Neuron (in vitro differentiated cells): Measurements from ENCODE around the gene BABAM2.

ENCODE experiments used
- H2AFZ ChIP-seq: one replicate; pipeline ENCODE4 v1.6.1; 2013; ENCODE audit warnings: low read depth, mild to moderate bottlenecking, inconsistent platforms, low read length, moderate library complexity
- H3K27me3 ChIP-seq: one replicate; pipeline ENCODE4 v1.6.1; 2013; ENCODE audit warnings: low read length; ENCODE audit not compliant: insufficient read depth
- H3K36me3 ChIP-seq: one replicate; pipeline ENCODE4 v1.6.1; 2013; ENCODE audit warnings: low read length; ENCODE audit not compliant: insufficient read depth
- H3K4me1 ChIP-seq: one replicate; pipeline ENCODE4 v1.6.1; 2013; ENCODE audit warnings: low read length; ENCODE audit not compliant: insufficient read depth
- H3K4me3 ChIP-seq: 2 replicates; pipeline ENCODE4 v1.5.1; 2013; ENCODE audit warnings: mild to moderate bottlenecking, low read length, moderate library complexity
- H3K9me3 ChIP-seq: one replicate; pipeline ENCODE4 v1.6.1; 2013; ENCODE audit warnings: low read length

The BABAM2 gene

GRCh38 chr2:28343184-28343942 lies 452.8 kb downstream of the BABAM2 start:
- Histone ChIP-seq H2AFZ (no peak overlapping the region), H3K4me1 (peaks cover 14% of the 10 kb centered on the region), H3K36me3 (no peaks in the 10 kb centered on the region), H3K4me3 (no peak overlapping the region), H3K27me3 (no peaks in the 10 kb centered on the region), H3K9me3 (peaks cover 1% of the 10 kb centered on the region)

- peaks cover 6% of the 10 kb centered on the region for H3K4me1 ChIP-seq
- H3K9me3 ChIP-seq, result peaks cover 1% of the 10 kb centered on the region
- no peak overlapping the region for H3K4me3 ChIP-seq
- no peaks in the 10 kb centered on the region for H3K36me3 ChIP-seq
- no peak overlapping the region for H2AFZ ChIP-seq
- no peaks in the 10 kb centered on the region for H3K27me3 ChIP-seq
Measured at GRCh38 chr2:28343971-28344715, 453.6 kb downstream of the BABAM2 start.

- H3K36me3 ChIP-seq, result no peaks in the 10 kb centered on the region
- H3K4me1 ChIP-seq, result peaks cover 2% of the 10 kb centered on the region
- H3K9me3 ChIP-seq, result no peaks in the 10 kb centered on the region
- no peaks in the 10 kb centered on the region for H3K27me3 ChIP-seq
- H2AFZ ChIP-seq, result no peak overlapping the region
- H3K4me3 ChIP-seq, result no peak overlapping the region
Measured at GRCh38 chr2:28344756-28345373, 454.3 kb downstream of the BABAM2 start.

- H3K9me3 ChIP-seq, result no peaks in the 10 kb centered on the region
- no peak overlapping the region for H3K4me3 ChIP-seq
- no peaks in the 10 kb centered on the region for H3K36me3 ChIP-seq
- no peaks in the 10 kb centered on the region for H3K27me3 ChIP-seq
- no peak overlapping the region for H2AFZ ChIP-seq
- peaks cover 2% of the 10 kb centered on the region for H3K4me1 ChIP-seq
Measured at GRCh38 chr2:28345619-28346018, 455.1 kb downstream of the BABAM2 start.

- no peaks in the 10 kb centered on the region for H3K9me3 ChIP-seq
- no peaks in the 10 kb centered on the region for H3K27me3 ChIP-seq
- H3K4me3 ChIP-seq, result no peak overlapping the region
- H3K4me1 ChIP-seq, result peaks cover 2% of the 10 kb centered on the region
- H3K36me3 ChIP-seq, result no peaks in the 10 kb centered on the region
- no peak overlapping the region for H2AFZ ChIP-seq
Measured at GRCh38 chr2:28346587-28346986, 456.1 kb downstream of the BABAM2 start.

- no peak overlapping the region for H3K4me3 ChIP-seq
- H3K4me1 ChIP-seq, result peaks cover 2% of the 10 kb centered on the region
- H3K36me3 ChIP-seq, result no peaks in the 10 kb centered on the region
- H2AFZ ChIP-seq, result no peak overlapping the region
- no peaks in the 10 kb centered on the region for H3K27me3 ChIP-seq
- no peaks in the 10 kb centered on the region for H3K9me3 ChIP-seq
Measured at GRCh38 chr2:28347193-28347592, 456.7 kb downstream of the BABAM2 start.

GRCh38 chr2:28347596-28347995 lies 457.1 kb downstream of the BABAM2 start:
- Histone ChIP-seq H2AFZ (no peak overlapping the region), H3K27me3 (no peaks in the 10 kb centered on the region), H3K9me3 (no peaks in the 10 kb centered on the region), H3K4me3 (no peak overlapping the region), H3K4me1 (peaks cover 2% of the 10 kb centered on the region), H3K36me3 (no peaks in the 10 kb centered on the region)

- Histone ChIP-seq H3K27me3 (no peaks in the 10 kb centered on the region), H3K9me3 (no peaks in the 10 kb centered on the region), H2AFZ (no peak overlapping the region)
Measured at GRCh38 chr2:28348149-28348567, 457.6 kb downstream of the BABAM2 start.

GRCh38 chr2:28348921-28349320 lies 458.4 kb downstream of the BABAM2 start:
- Histone ChIP-seq H3K36me3 (no peaks in the 10 kb centered on the region), H3K4me3 (no peak overlapping the region), H3K27me3 (no peaks in the 10 kb centered on the region), H3K4me1 (no peaks in the 10 kb centered on the region), H3K9me3 (no peaks in the 10 kb centered on the region), H2AFZ (no peak overlapping the region)

More at GRCh38 chr2:28348149-28348567, 457.6 kb downstream of the BABAM2 start:
- H3K4me3 ChIP-seq, result no peak overlapping the region
- no peaks in the 10 kb centered on the region for H3K4me1 ChIP-seq
- no peaks in the 10 kb centered on the region for H3K36me3 ChIP-seq

GRCh38 chr2:28349546-28350165 lies 459.1 kb downstream of the BABAM2 start:
- Histone ChIP-seq H2AFZ (no peak overlapping the region), H3K9me3 (no peaks in the 10 kb centered on the region), H3K4me3 (no peak overlapping the region), H3K36me3 (no peaks in the 10 kb centered on the region), H3K27me3 (no peaks in the 10 kb centered on the region), H3K4me1 (no peaks in the 10 kb centered on the region)

- H3K4me3 ChIP-seq, result no peak overlapping the region
- no peaks in the 10 kb centered on the region for H3K36me3 ChIP-seq
- no peaks in the 10 kb centered on the region for H3K9me3 ChIP-seq
- H2AFZ ChIP-seq, result no peak overlapping the region
- H3K4me1 ChIP-seq, result no peaks in the 10 kb centered on the region
- H3K27me3 ChIP-seq, result no peaks in the 10 kb centered on the region
Measured at GRCh38 chr2:28350196-28350595, 459.7 kb downstream of the BABAM2 start.

GRCh38 chr2:28350791-28351285 lies 460.3 kb downstream of the BABAM2 start:
- no peaks in the 10 kb centered on the region for H3K4me1 ChIP-seq
- no peak overlapping the region for H3K4me3 ChIP-seq

GRCh38 chr2:28351621-28352020 lies 461.1 kb downstream of the BABAM2 start:
- Histone ChIP-seq H3K9me3 (no peaks in the 10 kb centered on the region), H3K4me3 (no peak overlapping the region), H2AFZ (no peak overlapping the region), H3K4me1 (no peaks in the 10 kb centered on the region), H3K36me3 (no peaks in the 10 kb centered on the region), H3K27me3 (no peaks in the 10 kb centered on the region)

More at GRCh38 chr2:28350791-28351285, 460.3 kb downstream of the BABAM2 start:
- H2AFZ ChIP-seq, result no peak overlapping the region
- no peaks in the 10 kb centered on the region for H3K36me3 ChIP-seq
- no peaks in the 10 kb centered on the region for H3K9me3 ChIP-seq
- no peaks in the 10 kb centered on the region for H3K27me3 ChIP-seq
